Left colon (tissue), 2 donors: Measurements from ENCODE around the gene IGDCC3. TPM values are rescaled to one million over a fixed set of nuclear protein-coding genes. Genes with fewer than 3 reads are reported as not detected.

Experiments used
- ATAC-seq: fragments of 200-7000 bp; cut with Tn5 transposase; one replicate; pipeline ENCODE4 v1.9.1; 2020; ENCODE audit warnings: mild to moderate bottlenecking, moderate library complexity
- DNase-seq, 2 donors: peaks; one replicate each; pipeline ENCODE4 v3.0.0-alpha.2; 2020
- intact Hi-C, 2 donors: fragments of 100-400 bp; cut with DNase I in 1 of 2; cut with micrococcal nuclease in 1 of 2; formaldehyde crosslinking; loops; one replicate each; pipeline versions ENCODE4 v1.11.2 to v1.14.0; 2022; cut with DNase I, micrococcal nuclease
- total RNA-seq, 2 donors: library from RNA; stranded (reverse); fragmentation: NEBNext Ultra II Directional; extraction: Animal tissue kit (Norgen Biotek cat#: 25700); gene quantifications; one replicate each; pipeline ENCODE4 v1.2.1, GENCODE V29; 2021
- donor health status: DM: no; HTN: no; CAD: no.
- donor health status: DM: yes; HTN: yes; CAD: no.

IGDCC3 gene
- total RNA-seq, 2 donors from 2014 or later, result 0.25 TPM; not detected in 1

- intact Hi-C loops, result no loop called here
- ATAC-seq (no peak), DNase-seq (no peak)
Observed at GRCh38 chr15:65285291-65286068, 92.3 kb downstream of the IGDCC3 start.

DNA sequence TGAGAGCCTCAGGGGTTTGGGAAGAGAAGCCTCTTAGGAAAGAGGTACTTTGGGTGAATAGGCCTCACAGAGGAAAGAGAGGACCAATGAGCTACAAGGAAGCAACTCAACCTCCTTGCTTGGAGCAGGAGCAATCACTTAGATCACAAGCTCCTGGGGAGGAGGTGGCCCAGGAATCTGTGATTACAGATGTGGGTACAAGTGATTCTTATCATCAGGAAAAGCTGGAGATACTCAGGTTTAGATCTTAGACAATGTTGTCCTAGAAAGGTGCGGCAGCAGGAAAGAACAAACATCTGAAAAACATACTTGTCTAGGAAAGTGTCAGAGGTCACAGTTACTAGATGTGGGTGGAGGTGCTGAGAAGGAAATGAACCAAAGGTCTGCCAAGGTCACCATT lies 99.3 kb downstream of the IGDCC3 start:
- DNase-seq (no peak), ATAC-seq (peak; percentile 84)
- intact Hi-C loops, result no loop called here

Other genes starting within 250 kb of the IGDCC3 start
- gene PDCD7, start 244.2 kb downstream of the IGDCC3 start, total RNA-seq, result 10 to 100 TPM; 14.9 to 16.8 TPM
- gene CLPX, start 192.7 kb downstream of the IGDCC3 start, total RNA-seq, result 10 to 100 TPM; 49.2 to 51.9 TPM
- gene CILP, start 166.5 kb downstream of the IGDCC3 start, total RNA-seq, result 10 to 100 TPM in 1 of 2 donors, 1 to 10 TPM in 1; 3.5 to 13.4 TPM
- 1 to 10 TPM; 7.6 to 9.0 TPM for gene PARP16, start 91.1 kb downstream of the IGDCC3 start, total RNA-seq
- gene RNU5A-1, start 82.0 kb downstream of the IGDCC3 start, total RNA-seq, result not detected
- gene RNU5B-1, start 73.3 kb downstream of the IGDCC3 start, total RNA-seq, result not detected
- gene IGDCC4, start 44.9 kb upstream of the IGDCC3 start, total RNA-seq, result 1 to 10 TPM in 1 of 2 donors, under 1 TPM in 1; 0.43 to 1.7 TPM
- gene DPP8, start 139.7 kb upstream of the IGDCC3 start, total RNA-seq, result 10 to 100 TPM; 36.1 to 36.4 TPM
- 10 to 100 TPM; 29.0 to 29.9 TPM for gene HACD3, start 152.5 kb upstream of the IGDCC3 start, total RNA-seq
- gene INTS14, start 233.1 kb upstream of the IGDCC3 start, total RNA-seq, result 10 to 100 TPM; 33.1 to 38.4 TPM
- 1 to 10 TPM; 6.8 to 8.9 TPM for gene SLC24A1, start 243.9 kb upstream of the IGDCC3 start, total RNA-seq